ENCODE measurements around the gene SLC9A5. TPM values are rescaled to one million over a fixed set of nuclear protein-coding genes. Genes with fewer than 3 reads are reported as not detected.

The SLC9A5 gene, protein sequence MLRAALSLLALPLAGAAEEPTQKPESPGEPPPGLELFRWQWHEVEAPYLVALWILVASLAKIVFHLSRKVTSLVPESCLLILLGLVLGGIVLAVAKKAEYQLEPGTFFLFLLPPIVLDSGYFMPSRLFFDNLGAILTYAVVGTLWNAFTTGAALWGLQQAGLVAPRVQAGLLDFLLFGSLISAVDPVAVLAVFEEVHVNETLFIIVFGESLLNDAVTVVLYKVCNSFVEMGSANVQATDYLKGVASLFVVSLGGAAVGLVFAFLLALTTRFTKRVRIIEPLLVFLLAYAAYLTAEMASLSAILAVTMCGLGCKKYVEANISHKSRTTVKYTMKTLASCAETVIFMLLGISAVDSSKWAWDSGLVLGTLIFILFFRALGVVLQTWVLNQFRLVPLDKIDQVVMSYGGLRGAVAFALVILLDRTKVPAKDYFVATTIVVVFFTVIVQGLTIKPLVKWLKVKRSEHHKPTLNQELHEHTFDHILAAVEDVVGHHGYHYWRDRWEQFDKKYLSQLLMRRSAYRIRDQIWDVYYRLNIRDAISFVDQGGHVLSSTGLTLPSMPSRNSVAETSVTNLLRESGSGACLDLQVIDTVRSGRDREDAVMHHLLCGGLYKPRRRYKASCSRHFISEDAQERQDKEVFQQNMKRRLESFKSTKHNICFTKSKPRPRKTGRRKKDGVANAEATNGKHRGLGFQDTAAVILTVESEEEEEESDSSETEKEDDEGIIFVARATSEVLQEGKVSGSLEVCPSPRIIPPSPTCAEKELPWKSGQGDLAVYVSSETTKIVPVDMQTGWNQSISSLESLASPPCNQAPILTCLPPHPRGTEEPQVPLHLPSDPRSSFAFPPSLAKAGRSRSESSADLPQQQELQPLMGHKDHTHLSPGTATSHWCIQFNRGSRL
- total RNA-seq (ENCODE audit: unreplicated experiment): 17.2 TPM
- long read RNA-seq, partial matches to known transcripts: 1 of 4 reads
- long read RNA-seq, other reads (novel, unspliced or antisense): 3 of 4 reads

DNA sequence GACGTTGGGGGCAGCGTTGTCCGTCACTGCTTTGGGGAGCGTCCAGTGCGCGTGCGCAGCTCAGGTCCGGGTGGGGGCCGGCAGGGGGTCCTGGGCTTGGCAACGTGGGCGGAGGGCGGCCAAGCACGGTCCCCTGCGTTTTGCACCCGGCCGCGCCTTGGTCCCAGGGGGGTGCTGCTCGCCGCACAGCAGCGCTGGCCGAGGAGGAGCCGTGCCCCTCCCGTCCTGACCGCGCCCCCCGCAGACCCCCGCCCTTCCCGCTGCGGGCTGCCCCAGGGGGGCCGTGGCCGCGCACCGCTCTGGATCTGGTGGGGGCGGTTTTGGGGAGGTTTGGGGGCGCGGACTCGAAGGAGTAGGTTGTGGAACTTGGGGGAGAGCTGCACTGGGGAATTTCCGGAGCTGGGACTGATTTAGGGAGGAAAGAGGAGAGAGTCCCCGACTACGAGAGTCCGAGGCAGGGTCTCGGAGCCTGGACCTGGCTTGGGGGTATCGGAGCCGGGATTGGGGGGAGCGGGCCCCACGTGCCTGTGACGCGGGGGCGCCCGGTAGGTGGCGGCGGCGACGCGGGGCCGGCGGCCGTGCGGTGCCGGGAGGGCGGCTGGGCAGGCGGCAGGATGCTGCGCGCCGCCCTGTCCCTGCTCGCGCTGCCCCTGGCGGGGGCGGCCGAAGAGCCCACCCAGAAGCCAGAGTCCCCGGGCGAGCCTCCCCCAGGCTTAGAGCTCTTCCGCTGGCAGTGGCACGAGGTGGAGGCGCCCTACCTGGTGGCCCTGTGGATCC is at the start of gene SLC9A5:
SLC9A5 (plus strand) TSS at position 579 of the 777 bp plus-strand sequence; CDS start at position 615, 36 bp downstream.
- H3K36me3 Mint-ChIP-seq (ENCODE audit: low read depth, unreplicated experiment): peaks cover 4% of the 10 kb centered on the region
- H3K4me1 Mint-ChIP-seq (ENCODE audit: unreplicated experiment): peaks cover 53% of the 10 kb centered on the region
- peak; percentile 48 for DNase-seq (ENCODE audit: low spot score)
- H3K4me3 Mint-ChIP-seq (ENCODE audit: unreplicated experiment): peak within 1 kb of the TSS; percentile 94
- no peaks in the 10 kb centered on the region for H3K9me3 Mint-ChIP-seq (ENCODE audit: unreplicated experiment)
- peak within 1 kb of the TSS; percentile 62 for H3K27ac Mint-ChIP-seq (ENCODE audit: unreplicated experiment)
- peaks cover 14% of the 10 kb centered on the region for H3K27me3 Mint-ChIP-seq (ENCODE audit: unreplicated experiment)
- TF ChIP-seq, protein P1, sequence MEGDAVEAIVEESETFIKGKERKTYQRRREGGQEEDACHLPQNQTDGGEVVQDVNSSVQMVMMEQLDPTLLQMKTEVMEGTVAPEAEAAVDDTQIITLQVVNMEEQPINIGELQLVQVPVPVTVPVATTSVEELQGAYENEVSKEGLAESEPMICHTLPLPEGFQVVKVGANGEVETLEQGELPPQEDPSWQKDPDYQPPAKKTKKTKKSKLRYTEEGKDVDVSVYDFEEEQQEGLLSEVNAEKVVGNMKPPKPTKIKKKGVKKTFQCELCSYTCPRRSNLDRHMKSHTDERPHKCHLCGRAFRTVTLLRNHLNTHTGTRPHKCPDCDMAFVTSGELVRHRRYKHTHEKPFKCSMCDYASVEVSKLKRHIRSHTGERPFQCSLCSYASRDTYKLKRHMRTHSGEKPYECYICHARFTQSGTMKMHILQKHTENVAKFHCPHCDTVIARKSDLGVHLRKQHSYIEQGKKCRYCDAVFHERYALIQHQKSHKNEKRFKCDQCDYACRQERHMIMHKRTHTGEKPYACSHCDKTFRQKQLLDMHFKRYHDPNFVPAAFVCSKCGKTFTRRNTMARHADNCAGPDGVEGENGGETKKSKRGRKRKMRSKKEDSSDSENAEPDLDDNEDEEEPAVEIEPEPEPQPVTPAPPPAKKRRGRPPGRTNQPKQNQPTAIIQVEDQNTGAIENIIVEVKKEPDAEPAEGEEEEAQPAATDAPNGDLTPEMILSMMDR (IDR thresholded peaks at IDR 0.05; ENCODE audit: unreplicated experiment): no peak

DNA sequence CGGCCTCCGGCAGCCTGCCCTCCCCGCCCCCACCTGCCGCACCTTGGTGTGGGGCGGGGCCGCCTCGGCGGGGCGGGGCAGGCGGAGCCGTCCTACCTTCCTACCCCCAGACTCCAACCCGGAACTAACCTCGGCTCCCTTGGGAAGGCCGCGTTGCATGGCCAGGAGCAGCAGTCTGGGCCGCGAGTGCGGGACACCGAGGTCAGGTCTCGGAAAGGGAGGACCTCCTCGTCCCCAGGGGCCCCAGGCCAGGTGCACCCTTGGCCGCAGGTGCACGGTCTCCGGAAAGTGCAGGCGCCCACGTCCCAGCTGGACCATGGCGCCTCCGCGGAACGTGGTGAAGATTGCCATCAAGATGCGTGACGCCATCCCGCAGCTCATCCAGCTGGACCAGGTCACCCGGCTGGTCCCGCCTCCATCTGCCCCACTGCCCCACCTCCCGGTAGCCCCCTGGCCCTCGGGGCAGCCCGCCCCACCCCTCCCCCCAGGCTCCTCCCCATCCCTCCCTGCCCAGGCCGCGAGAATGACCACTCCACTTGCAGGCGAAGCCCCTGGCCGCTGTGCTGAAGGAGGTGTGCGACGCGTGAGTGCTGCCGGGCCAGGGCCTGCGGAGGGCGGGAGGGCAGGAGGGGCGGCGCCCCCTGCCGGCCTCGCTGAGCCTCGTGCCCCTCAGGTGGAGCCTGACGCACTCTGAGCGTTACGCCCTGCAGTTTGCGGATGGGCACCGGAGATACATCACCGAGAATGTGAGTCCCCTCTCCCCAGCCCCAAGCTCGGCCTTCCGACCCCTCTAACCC is 49.6 kb upstream of the SLC9A5 start, which contains the start of gene ELMO3:
ELMO3 (plus strand) TSS at position 121 of the 797 bp plus-strand sequence; CDS start at position 317, 196 bp downstream.
- Mint-ChIP-seq H3K27ac (ENCODE audit: unreplicated experiment) (peak within 1 kb of the TSS; percentile 24), H3K27me3 (ENCODE audit: unreplicated experiment) (peaks cover 19% of the 10 kb centered on the region), H3K9me3 (ENCODE audit: unreplicated experiment) (no peaks in the 10 kb centered on the region), H3K36me3 (ENCODE audit: low read depth, unreplicated experiment) (peaks cover 25% of the 10 kb centered on the region), H3K4me1 (ENCODE audit: unreplicated experiment) (peaks cover 37% of the 10 kb centered on the region), H3K4me3 (ENCODE audit: unreplicated experiment) (peak within 1 kb of the TSS; percentile 82)
- DNase-seq (ENCODE audit: low spot score): peak; percentile 71
- TF ChIP-seq, protein P1 (IDR thresholded peaks at IDR 0.05; ENCODE audit: unreplicated experiment): peak; percentile 66

DNA sequence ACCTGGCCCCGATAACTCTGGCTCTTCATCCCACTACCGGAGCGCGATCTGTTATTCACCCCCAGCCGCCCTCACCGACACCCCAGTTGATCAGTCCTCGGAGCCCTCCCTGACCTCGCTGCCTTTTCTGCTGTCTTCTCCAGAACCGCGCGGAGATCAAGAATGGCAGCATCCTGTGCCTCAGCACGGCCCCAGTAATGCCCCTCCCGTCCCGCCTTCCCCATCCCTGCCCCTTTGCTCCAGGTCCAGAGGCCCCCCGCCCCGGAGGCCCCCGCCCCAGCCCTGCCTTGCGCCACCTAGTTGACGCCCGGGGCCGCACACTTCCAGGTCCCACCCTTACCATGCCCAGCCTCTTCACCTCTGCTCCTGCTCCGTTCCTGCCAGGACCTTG is 49.0 kb upstream of the SLC9A5 start:
- peaks cover 22% of the 10 kb centered on the region for H3K36me3 Mint-ChIP-seq (ENCODE audit: low read depth, unreplicated experiment)
- H3K4me3 Mint-ChIP-seq (ENCODE audit: unreplicated experiment): peak overlapping the region; percentile 82
- peaks cover 33% of the 10 kb centered on the region for H3K4me1 Mint-ChIP-seq (ENCODE audit: unreplicated experiment)
- TF ChIP-seq, protein P1 (IDR thresholded peaks at IDR 0.05; ENCODE audit: unreplicated experiment): no peak
- peak; percentile 60 for DNase-seq (ENCODE audit: low spot score)
- H3K27me3 Mint-ChIP-seq (ENCODE audit: unreplicated experiment): peaks cover 21% of the 10 kb centered on the region
- H3K9me3 Mint-ChIP-seq (ENCODE audit: unreplicated experiment): no peaks in the 10 kb centered on the region
- peak overlapping the region; percentile 52 for H3K27ac Mint-ChIP-seq (ENCODE audit: unreplicated experiment)

DNA sequence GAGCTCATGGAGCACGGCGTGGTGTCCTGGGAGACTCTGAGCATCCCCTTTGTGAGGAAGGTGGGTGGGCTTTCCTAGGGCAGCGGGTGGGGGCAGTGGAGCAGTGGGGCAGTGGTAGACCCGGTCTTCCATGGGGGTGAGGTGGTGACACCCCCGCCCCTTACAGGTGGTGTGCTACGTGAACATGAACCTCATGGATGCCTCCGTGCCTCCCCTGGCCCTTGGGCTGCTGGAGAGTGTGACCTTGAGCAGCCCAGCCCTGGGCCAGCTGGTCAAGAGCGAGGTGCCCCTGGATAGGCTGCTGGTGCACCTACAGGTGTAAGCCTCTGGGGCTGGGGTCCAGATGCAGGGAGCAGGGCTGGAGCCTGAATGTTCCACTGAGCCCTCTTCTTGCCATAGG is 48.3 kb upstream of the SLC9A5 start:
- peaks cover 26% of the 10 kb centered on the region for H3K4me1 Mint-ChIP-seq (ENCODE audit: unreplicated experiment)
- no peak for DNase-seq (ENCODE audit: low spot score)
- H3K27ac Mint-ChIP-seq (ENCODE audit: unreplicated experiment): no peak overlapping the region
- TF ChIP-seq, protein P1 (IDR thresholded peaks at IDR 0.05; ENCODE audit: unreplicated experiment): no peak
- peaks cover 15% of the 10 kb centered on the region for H3K36me3 Mint-ChIP-seq (ENCODE audit: low read depth, unreplicated experiment)
- H3K4me3 Mint-ChIP-seq (ENCODE audit: unreplicated experiment): no peak overlapping the region
- H3K9me3 Mint-ChIP-seq (ENCODE audit: unreplicated experiment): no peaks in the 10 kb centered on the region
- H3K27me3 Mint-ChIP-seq (ENCODE audit: unreplicated experiment): peaks cover 19% of the 10 kb centered on the region
